Uterus (tissue), 4 donors: ENCODE measurements around the gene ASPHD2. TPM values are rescaled to one million over a fixed set of nuclear protein-coding genes. Genes with fewer than 3 reads are reported as not detected.

Experiments
- DNase-seq, 2 donors: peaks; one replicate each; pipeline ENCODE4 v3.0.0-alpha.2; 2019 to 2020
- H3K27ac ChIP-seq, 2 donors: fragments of 200-600 bp; sonication (generic); 1 replicate in 1 of 2; 2 replicates in 1 of 2; pipeline ENCODE4 v1.5.1; 2016 to 2018
- H3K27me3 ChIP-seq, 2 donors: fragments of 200-600 bp; sonication (generic); one replicate each; pipeline ENCODE4 v1.5.1; 2018 to 2019; ENCODE audit warnings: control low read depth in 1 of 2
- H3K36me3 ChIP-seq, 2 donors: fragments of 200-600 bp; sonication (generic); one replicate each; pipeline ENCODE4 v1.5.1; 2019; ENCODE audit warnings: control low read depth in 1 of 2
- H3K4me1 ChIP-seq, 2 donors: fragments of 200-600 bp; sonication (generic); one replicate each; pipeline ENCODE4 v1.5.1; 2018 to 2019; ENCODE audit warnings: control low read depth in 1 of 2
- H3K4me3 ChIP-seq, 2 donors: fragments of 200-600 bp; sonication (generic); 1 replicate in 1 of 2; 2 replicates in 1 of 2; pipeline ENCODE4 v1.5.1; 2018 to 2019; ENCODE audit warnings: mild to moderate bottlenecking in 1 of 2
- H3K9me3 ChIP-seq, 2 donors: fragments of 200-600 bp; sonication (generic); one replicate each; pipeline ENCODE4 v1.5.1; 2019; ENCODE audit warnings: control low read depth in 1 of 2
- CTCF ChIP-seq, 4 experiments: fragments of 200-600 bp in 2 of 4; fragments of 450-650 bp in 2 of 4; sonication (generic) in 2 of 4; IDR thresholded peaks; one replicate each; pipeline ENCODE4 v1.5.1; 2016 to 2019; ENCODE audit warnings: antibody characterized with exemption in 4 of 4, mild to moderate bottlenecking in 2 of 4, moderate library complexity in 1 of 4
- POLR2A ChIP-seq, 2 donors: fragments of 450-650 bp; IDR thresholded peaks; one replicate each; pipeline ENCODE4 v1.6.1; 2016; ENCODE audit warnings: antibody characterized with exemption in 2 of 2, mild to moderate bottlenecking in 1 of 2, moderate library complexity in 1 of 2
- intact Hi-C: fragments of 100-400 bp; cut with DNase I; formaldehyde crosslinking; loops from one replicate; pipeline ENCODE4 v1.15.1; 2023; ENCODE audit warnings: low total_unique reads
- total RNA-seq, 4 donors: library from RNA; depleted of rRNA in 3 of 4; stranded (reverse); fragments of >200 nt in 3 of 4; gene quantifications; one replicate each; pipeline versions ENCODE4 v1.1.0 to v1.2.4, GENCODE V29; 2014 to 2023
- donor health status: DM: yes; HTN: yes; CAD: no.

The ASPHD2 gene
- total RNA-seq, 4 donors from 2014 or later = 0.83 to 1.8 TPM; not detected in 2

GRCh38 chr22:26483043-26483438 is 54.0 kb downstream of the ASPHD2 start:
- intact Hi-C loops = no loop called here
- TF ChIP-seq POLR2A (IDR thresholded peaks at IDR 0.05) = no peak
- no peak for TF ChIP-seq CTCF (IDR thresholded peaks at IDR 0.05)
- DNase-seq = no peak
- Histone ChIP-seq H3K9me3 (no peaks in the 10 kb centered on the region), H3K27me3 (no peaks in the 10 kb centered on the region), H3K4me3 (peak overlapping the region; percentile 80 to 96), H3K4me1 (peaks cover 14 to 27% of the 10 kb centered on the region in 2 donors), H3K27ac (peak overlapping the region; percentile 88 to 94), H3K36me3 (no peaks in the 10 kb centered on the region)

GRCh38 chr22:26483439-26484359 is 54.6 kb downstream of the ASPHD2 start, which contains the start of the genes HPS4 and SRRD:
TSS of gene HPS4 (minus strand) at chr22:26483783. CDS start at chr22:26481762, 2,021 bp downstream.
TSS of gene SRRD (plus strand) at chr22:26483877. CDS start at chr22:26483891, 14 bp downstream.
- intact Hi-C loops = no loop called here
- peak; percentile 82 to 89 for DNase-seq
- TF ChIP-seq CTCF (IDR thresholded peaks at IDR 0.05) = peak in 2 of 4 experiments; percentile 4 to 18
- TF ChIP-seq POLR2A (IDR thresholded peaks at IDR 0.05) = peak; percentile 60 to 88
- Histone ChIP-seq H3K27ac (peak within 1 kb of the TSS; percentile 88 to 94), H3K27me3 (no peaks in the 10 kb centered on the region), H3K9me3 (no peaks in the 10 kb centered on the region), H3K4me3 (peak within 1 kb of the TSS; percentile 80 to 96), H3K4me1 (peaks cover 14 to 27% of the 10 kb centered on the region in 2 donors), H3K36me3 (no peaks in the 10 kb centered on the region)

GRCh38 chr22:26484360-26484706 is 55.3 kb downstream of the ASPHD2 start:
- TF ChIP-seq CTCF (IDR thresholded peaks at IDR 0.05) (no peak), POLR2A (IDR thresholded peaks at IDR 0.05) (no peak)
- intact Hi-C loops = no loop called here
- no peaks in the 10 kb centered on the region for H3K9me3 ChIP-seq
- H3K4me1 ChIP-seq = peaks cover 14 to 24% of the 10 kb centered on the region in 2 donors
- no peak for DNase-seq
- H3K27ac ChIP-seq = peak overlapping the region; percentile 88 to 94
- H3K4me3 ChIP-seq = peak overlapping the region; percentile 80 to 96
- no peaks in the 10 kb centered on the region for H3K27me3 ChIP-seq
- H3K36me3 ChIP-seq = no peaks in the 10 kb centered on the region

GRCh38 chr22:26485013-26485412 is 56.0 kb downstream of the ASPHD2 start:
- H3K4me3 ChIP-seq = no peak overlapping the region
- H3K27ac ChIP-seq = peak overlapping the region in 1 of 2 donors; percentile 94
- DNase-seq = no peak
- intact Hi-C loops = no loop called here
- no peaks in the 10 kb centered on the region for H3K9me3 ChIP-seq
- H3K36me3 ChIP-seq = no peaks in the 10 kb centered on the region
- no peaks in the 10 kb centered on the region for H3K27me3 ChIP-seq
- TF ChIP-seq POLR2A (IDR thresholded peaks at IDR 0.05) = no peak
- TF ChIP-seq CTCF (IDR thresholded peaks at IDR 0.05) = no peak
- peaks cover 13 to 19% of the 10 kb centered on the region in 2 donors for H3K4me1 ChIP-seq

- intact Hi-C loops = no loop called here
Measured at GRCh38 chr22:26485806-26486390, 56.8 kb downstream of the ASPHD2 start.

More at GRCh38 chr22:26485806-26486390, 56.8 kb downstream of the ASPHD2 start:
- no peak for DNase-seq
- no peaks in the 10 kb centered on the region for H3K9me3 ChIP-seq
- no peak overlapping the region for H3K4me3 ChIP-seq
- TF ChIP-seq POLR2A (IDR thresholded peaks at IDR 0.05) (no peak), CTCF (IDR thresholded peaks at IDR 0.05) (no peak)
- H3K27me3 ChIP-seq = no peaks in the 10 kb centered on the region
- no peak overlapping the region for H3K27ac ChIP-seq
- no peaks in the 10 kb centered on the region for H3K36me3 ChIP-seq
- peaks cover 7 to 19% of the 10 kb centered on the region in 2 donors for H3K4me1 ChIP-seq
